ENCODE measurements around the gene NCKAP5L.
"Not testable (repeated sequence)": the region's sequence is repeated elsewhere in the genome, so short reads cannot be mapped to it uniquely, and the experiment has no call there.

NCKAP5L gene

DNA sequence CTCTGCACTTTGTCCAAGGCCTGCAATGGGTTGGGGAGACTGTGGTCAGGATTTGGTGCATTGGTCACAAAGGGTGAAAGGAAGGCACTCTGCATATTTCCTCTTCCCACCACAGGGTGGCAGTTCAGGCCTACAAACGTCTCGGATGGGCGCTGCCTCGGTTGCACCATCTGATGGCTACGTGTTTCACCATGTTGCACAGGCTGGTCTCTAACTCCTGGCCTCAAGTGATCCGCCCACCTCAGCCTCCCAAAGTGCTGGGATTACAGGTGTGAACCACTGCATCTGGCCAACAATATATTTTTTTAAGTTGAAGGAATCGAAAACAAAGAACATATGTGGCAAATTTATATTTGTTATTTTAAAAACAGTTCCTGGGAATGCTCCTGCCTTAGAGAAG lies 51.8 kb downstream of the NCKAP5L start:
- no peak for DNase-seq

DNA sequence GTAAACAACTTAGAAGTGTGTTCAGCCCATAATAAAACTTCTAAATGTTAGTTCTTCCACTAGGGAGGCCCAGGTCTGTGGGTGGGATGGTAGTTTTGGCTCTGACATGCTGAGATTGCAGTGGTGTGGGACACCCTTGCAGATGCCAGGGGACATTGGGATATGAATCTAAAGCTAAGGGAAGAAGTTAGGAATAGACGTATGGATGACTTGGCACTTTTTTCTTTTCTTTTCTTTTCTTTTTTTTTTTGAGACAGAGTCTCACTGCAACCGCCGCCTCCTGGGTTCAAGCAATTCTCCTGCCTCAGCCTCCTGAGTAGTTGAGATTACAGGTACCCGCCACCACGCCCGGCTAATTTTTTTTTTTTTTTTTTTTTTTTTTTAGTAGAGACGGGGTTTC lies 55.1 kb downstream of the NCKAP5L start:
- not testable (repeated sequence) for DNase-seq

DNA sequence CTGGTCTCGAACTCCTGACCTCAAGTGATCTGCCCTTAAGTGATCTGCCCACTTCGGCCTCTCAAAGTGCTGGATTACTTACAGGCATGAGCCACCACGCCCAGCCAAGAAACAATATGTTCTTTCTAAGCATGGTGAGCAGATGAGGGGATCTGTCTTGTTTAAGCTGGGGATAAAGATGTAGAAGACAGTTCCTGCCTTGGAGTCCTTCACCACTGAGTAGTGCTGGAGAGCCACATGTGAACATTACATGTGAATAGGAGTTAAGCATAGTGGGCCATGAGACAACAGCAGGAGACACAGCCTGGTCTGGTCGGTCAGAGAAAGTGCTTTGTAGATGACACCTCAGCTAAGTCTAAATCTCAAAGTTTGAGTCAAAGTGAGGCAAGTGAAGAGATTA lies 60.9 kb downstream of the NCKAP5L start:
- DNase-seq, result no peak

DNA sequence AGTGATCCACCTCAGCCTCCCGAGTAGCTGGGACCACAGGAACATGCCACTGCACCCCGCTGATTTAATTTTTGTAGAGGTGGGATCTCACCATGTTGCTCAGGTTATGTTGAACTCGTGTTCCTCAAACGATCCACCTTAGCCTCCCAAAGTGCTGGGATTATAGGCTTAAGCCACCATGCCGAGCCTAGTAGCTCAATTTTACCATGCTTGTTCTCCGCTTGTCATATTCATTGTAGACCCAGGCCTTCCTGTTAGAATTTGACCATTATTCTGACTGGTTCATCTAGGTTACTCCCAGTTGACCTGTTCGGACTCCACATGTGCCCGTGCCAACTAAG lies 62.1 kb downstream of the NCKAP5L start:
- no peak for DNase-seq

- DNase-seq, result no peak
Measured at GRCh38 chr12:49764126-49764525, 64.1 kb downstream of the NCKAP5L start.

DNA sequence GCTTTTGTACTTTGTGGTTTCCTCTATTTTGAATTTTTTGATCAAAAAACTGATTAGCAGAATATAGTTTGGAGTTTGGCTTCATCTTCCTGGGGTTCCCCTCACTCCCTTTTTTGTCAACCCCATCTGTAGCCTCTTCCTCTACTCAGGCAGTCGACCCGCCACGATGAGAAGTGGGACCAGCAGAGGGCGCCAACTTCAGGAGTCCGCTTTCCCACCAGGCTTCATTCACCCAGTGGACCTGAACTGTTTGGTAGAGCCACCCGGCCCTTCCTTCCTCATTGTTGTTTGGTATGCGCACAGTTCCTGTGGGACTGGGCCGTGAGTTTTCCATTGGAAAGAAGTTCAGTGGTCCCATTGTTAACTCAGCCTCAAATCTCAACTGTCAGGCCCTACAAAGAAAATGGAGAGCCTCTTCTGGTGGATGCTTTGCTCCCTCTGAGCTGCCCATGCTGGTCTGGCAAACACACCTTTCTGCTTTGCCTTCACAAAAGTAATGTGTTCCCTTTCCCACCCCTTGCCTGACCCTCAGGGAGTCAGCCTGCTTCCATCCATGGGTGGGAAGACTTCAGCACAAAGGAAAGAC lies 65.1 kb downstream of the NCKAP5L start:
- peak; percentile 61 for DNase-seq

DNA sequence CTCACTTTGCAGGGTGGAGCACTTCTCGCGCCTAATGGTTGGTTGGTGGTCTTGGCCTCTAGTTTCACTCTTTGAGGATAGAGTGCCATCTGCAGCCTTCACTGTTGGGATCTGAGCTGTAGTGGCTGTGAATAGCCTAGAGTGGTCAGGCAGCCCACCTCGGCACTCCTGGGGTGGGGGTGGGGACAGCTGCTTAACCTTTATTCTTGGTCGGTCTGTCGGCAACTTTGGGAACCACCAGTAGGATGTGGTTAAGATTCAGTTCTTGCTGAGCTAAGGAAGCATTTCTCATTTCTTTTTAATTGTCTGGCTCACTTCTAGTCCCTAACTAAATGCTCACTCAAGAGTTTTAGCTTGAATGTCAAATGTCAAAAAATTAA lies 65.8 kb downstream of the NCKAP5L start:
- no peak for DNase-seq

- no peak for DNase-seq
Measured at GRCh38 chr12:49761677-49762467, 66.3 kb downstream of the NCKAP5L start.

DNA sequence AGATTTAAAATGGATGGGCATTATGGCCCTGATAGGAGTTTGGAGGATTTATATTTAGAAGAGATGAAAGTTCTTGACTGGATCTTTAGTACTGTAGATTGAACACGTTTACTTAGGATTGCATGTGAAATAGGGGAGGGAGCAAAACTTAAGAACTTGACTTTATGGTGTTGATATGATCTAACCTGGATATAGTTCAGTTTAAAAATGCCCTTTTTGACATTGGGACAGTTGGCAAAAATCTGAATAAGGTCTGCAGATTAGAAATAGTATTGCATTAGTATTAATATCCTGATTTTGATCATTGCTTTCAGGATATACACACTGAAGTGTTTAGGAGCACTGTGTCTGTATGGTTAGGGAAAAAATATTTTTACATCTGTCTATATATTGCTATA lies 77.2 kb downstream of the NCKAP5L start:
- no peak for DNase-seq

GRCh38 chr12:49750027-49750995 lies 77.9 kb downstream of the NCKAP5L start:
- DNase-seq, result no peak

DNA sequence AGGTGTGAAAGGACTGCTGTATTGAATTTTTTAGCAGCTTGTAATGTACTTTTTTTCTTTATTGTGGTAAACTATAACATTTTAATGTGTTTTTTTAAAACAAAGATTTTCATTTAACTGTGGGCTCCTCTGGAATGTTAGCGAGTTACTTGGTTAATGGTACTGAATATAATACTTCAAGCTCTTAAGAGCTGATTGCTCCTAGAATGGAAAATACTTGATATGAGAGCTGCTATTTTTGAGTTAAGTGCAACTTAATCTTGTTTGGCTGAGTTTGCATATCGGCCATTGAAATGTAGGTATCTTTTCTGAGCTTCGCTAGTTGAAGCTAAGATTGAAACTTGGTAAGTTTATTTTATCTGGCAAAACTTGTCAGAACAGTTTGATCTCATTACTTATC lies 79.4 kb downstream of the NCKAP5L start:
- no peak for DNase-seq

DNA sequence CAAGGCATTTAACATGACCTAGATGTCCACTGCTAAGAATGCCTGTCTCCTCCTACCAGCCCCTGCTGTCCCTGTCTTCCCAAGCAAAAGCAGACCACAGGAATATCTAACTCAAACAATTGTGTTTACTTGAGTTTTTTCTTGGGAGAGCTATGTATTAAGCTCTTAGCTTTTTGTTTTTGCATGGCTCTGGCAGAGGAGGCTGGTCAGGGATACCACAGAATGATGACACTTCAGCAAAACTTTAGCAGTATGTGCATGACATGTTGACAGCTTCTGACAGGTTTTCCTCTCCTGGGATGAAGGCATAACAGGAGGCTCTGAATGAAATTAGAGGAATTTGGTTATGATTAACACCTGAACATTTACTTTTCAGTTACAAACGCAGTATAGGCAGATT lies 79.9 kb downstream of the NCKAP5L start:
- no peak for DNase-seq

GRCh38 chr12:49744363-49744885 lies 83.8 kb downstream of the NCKAP5L start:
- no peak for DNase-seq

DNA sequence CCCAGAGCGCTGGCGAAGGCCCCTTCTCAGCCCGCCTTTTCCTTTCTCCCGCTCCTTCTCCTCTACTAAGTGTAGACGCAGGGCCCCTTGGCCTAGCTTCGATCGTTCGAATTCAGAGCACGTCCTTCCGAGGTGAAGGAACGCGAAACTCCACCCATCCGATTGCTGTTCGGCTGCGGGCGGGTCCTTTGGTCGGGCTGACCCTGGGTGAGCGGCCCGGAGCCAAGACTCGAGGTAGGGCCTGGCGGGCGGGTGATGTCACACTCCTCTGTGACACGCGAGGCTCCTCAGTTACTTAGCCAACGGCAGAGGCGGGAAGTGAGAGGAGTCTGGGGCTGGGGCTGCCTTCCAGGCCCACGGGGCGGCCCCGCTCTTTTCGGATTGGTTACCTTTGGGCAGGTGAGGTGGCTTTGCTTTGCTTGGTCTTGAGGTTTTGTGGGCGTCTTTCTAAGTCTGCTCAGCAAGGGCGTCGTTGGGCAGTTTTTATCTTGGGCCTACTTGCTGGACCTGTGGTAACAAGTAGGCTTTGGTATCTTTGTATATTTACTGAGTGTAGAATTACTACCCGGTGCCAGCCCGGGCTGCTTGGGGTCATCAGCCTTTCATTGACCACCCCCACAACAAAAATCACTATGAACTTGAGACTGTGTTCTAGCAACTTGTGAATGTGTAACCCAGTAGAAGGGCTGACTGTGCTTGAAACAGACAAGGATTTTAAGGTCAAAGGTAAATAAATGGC lies 86.2 kb downstream of the NCKAP5L start:
- DNase-seq, result peak; percentile 68

All from activated CD4-positive, alpha-beta T cell treated with anti-CD3 and anti-CD28 coated beads for 1 hour (primary cell).